Brain microvascular endothelial cell (primary cell): ENCODE measurements around the gene OR7C1.
"Not testable (repeated sequence)": the region's sequence is repeated elsewhere in the genome, so short reads cannot be mapped to it uniquely, and the experiment has no call there.

Source experiments
- DNase-seq: peaks from one replicate; pipeline ENCODE4 v3.0.0-alpha.2; 2020
- H3K27ac ChIP-seq: fragments of 250-450 bp; sonication (Bioruptor Pico); 2 replicates; pipeline ENCODE4 v1.5.1; 2020; ENCODE audit warnings: mild to moderate bottlenecking, moderate library complexity
- H3K27me3 ChIP-seq: fragments of 250-450 bp; sonication (Bioruptor Pico); replicated peaks from 2 replicates; pipeline ENCODE4 v1.5.1; 2020; ENCODE audit warnings: mild to moderate bottlenecking
- H3K36me3 ChIP-seq: fragments of 250-450 bp; sonication (Bioruptor Pico); replicated peaks from 2 replicates; pipeline ENCODE4 v1.5.1; 2020; ENCODE audit warnings: mild to moderate bottlenecking
- H3K4me3 ChIP-seq: 2 replicates; pipeline ENCODE4 v1.5.1; 2011; ENCODE audit warnings: low read depth, mild to moderate bottlenecking, control low read depth, low read length, moderate library complexity
- in situ Hi-C: cut with HindIII; loops from 2 replicates; pipeline ENCODE4 v1.10.0; 2017; ENCODE audit warnings: low sequenced_read_pairs, low pct_ligation_motif_present
- TF ChIP-seq, protein P1 (sequence below): IDR thresholded peaks from 2 replicates; pipeline ENCODE4 v1.5.1; 2011; ENCODE audit warnings: low read depth, mild to moderate bottlenecking, moderate library complexity, low read length, control low read depth, inconsistent platforms; ENCODE audit errors: missing control alignments

The OR7C1 gene

DNA sequence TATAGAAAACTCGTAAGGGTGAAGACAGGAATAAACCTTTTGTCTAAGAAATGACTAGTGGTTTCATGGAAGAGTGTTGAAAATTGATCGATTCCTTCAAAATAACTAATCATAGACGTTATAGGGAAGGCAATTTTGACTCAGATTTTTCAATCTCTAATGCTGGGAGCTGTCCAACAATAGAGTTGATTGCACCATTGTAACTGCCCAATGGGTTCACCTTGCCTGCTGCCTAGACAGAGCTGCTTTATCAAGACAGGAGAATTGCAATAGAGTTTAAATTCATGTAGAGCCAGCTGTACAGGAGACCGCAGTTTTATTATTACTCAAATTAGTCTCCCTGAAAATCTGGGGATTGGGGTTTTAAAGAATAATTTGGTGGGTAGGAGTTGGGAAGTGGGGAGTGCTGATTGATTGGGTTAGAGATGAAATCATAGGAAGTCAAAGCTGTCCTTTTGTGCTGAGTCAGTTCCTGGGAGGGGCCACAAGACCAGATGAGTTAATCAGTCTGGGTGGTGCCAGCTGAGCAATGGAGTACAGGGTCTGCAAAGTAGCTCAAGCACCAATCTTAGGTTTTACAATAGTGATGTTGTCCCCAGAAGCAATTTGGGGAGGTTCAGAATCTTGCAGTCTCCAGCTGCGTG, 39.8 kb downstream of the OR7C1 start:
- Histone ChIP-seq H3K4me3 (no peak overlapping the region), H3K27me3 (no peaks in the 10 kb centered on the region), H3K27ac (no peak overlapping the region), H3K36me3 (no peaks in the 10 kb centered on the region)
- DNase-seq: no peak
- in situ Hi-C loops: no loop called here
- TF ChIP-seq, protein P1, sequence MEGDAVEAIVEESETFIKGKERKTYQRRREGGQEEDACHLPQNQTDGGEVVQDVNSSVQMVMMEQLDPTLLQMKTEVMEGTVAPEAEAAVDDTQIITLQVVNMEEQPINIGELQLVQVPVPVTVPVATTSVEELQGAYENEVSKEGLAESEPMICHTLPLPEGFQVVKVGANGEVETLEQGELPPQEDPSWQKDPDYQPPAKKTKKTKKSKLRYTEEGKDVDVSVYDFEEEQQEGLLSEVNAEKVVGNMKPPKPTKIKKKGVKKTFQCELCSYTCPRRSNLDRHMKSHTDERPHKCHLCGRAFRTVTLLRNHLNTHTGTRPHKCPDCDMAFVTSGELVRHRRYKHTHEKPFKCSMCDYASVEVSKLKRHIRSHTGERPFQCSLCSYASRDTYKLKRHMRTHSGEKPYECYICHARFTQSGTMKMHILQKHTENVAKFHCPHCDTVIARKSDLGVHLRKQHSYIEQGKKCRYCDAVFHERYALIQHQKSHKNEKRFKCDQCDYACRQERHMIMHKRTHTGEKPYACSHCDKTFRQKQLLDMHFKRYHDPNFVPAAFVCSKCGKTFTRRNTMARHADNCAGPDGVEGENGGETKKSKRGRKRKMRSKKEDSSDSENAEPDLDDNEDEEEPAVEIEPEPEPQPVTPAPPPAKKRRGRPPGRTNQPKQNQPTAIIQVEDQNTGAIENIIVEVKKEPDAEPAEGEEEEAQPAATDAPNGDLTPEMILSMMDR: no peak

DNA sequence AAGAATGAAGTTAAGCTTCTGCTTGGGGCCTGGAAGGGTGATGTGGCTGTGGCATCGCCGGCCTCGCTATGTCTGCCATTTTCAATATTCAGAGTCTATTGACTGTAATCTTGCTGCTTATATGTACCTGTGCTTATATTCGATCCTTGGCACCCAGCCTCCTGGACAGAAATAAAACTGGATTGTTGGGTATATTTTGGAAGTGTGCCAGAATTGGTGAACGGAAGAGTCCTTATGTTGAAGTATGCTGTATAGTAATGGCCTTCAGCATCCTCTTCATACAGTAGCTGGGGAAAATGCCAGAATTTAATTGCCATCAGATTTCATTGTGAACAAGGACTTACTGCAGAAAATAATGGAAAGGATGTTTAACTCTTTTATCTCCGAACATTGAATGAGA, 42.7 kb downstream of the OR7C1 start:
- H3K27me3 ChIP-seq, DNase-seq, in situ Hi-C loops, H3K4me3 ChIP-seq, H3K36me3 ChIP-seq, H3K27ac ChIP-seq: not testable (repeated sequence)

DNA sequence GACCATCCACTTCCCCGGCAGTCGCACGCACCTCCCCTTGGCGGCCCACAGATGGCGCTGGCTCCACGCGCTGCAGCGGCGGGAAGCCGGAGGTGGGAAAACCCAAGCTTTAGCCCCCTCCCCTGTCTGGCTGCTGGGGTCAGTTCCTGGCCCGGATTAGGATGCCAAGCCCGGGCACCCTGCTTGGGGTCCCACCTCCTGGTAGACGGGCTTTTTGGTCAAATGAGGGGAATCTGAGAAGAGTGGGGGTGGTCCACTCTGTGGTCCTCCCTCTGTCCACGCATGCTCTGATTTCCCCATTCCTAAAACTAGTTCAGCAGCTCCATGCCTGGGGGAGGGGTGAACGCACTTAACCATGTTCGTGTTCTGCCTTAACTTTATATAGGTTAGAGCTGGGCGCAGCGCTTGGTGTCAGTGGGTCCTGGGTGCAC, 48.5 kb downstream of the OR7C1 start:
- Histone ChIP-seq H3K4me3 (no peak overlapping the region), H3K36me3 (no peaks in the 10 kb centered on the region), H3K27me3 (no peaks in the 10 kb centered on the region), H3K27ac (no peak overlapping the region)
- no peak for DNase-seq
- in situ Hi-C loops: no loop called here
- TF ChIP-seq, protein P1: peak; percentile 77

DNA sequence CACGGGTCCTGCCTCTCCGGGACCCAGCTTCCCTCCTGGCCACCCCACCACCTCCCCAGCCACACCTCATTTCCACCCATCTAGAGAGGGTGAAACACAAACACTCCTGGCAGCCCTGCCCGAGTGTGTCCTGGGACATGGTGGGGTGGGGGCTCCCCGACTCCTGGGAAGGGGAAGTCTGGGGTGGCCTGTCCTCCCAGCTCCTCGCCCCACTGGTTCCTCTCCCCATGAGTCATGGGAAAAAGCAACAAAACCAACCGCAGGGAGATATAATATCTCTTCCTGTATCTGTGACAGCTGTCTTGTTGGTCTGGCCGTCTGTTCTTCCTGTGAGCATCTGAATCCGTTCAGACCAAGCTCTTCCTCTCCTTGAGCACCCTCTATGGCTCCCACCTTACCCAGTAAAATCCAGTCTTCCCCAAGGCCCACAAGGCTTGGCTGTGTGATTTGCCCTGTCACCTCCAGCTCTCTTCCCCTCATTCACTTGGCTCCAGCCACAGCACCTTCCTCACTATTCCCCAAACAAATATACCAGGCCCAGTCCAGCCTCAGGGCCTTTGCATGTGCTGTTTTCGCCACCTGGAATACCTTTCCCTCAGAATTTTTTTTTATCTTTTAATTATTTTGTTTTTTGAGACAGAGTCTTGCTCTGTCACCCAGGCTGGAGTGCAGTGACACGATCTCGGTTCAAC, 49.7 kb downstream of the OR7C1 start:
- H3K4me3 ChIP-seq, H3K36me3 ChIP-seq, H3K27me3 ChIP-seq, in situ Hi-C loops: not testable (repeated sequence)
- DNase-seq: peak; percentile 78
- H3K27ac ChIP-seq: peak overlapping the region; percentile 79

DNA sequence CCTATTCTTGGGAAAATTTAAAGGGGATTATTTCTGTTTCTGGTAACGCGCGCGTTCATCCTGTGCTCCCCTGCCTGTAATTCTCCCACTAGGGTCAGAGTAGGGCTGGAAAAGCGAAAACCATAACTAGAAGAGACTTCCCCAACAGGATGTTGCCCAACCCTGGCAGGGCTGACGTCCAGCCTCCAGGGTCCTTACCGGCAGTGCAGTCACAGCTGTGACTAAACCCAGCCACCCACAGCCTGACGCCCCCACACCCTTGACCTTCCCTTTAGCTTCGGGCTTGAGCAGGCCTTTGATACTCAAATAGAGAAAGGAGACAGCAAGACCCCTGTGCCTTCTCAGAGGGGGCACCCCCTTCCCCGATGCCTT, 50.3 kb downstream of the OR7C1 start:
- H3K27me3 ChIP-seq, H3K4me3 ChIP-seq, in situ Hi-C loops, H3K36me3 ChIP-seq: not testable (repeated sequence)
- peak overlapping the region; percentile 79 for H3K27ac ChIP-seq
- DNase-seq: peak; percentile 68

DNA sequence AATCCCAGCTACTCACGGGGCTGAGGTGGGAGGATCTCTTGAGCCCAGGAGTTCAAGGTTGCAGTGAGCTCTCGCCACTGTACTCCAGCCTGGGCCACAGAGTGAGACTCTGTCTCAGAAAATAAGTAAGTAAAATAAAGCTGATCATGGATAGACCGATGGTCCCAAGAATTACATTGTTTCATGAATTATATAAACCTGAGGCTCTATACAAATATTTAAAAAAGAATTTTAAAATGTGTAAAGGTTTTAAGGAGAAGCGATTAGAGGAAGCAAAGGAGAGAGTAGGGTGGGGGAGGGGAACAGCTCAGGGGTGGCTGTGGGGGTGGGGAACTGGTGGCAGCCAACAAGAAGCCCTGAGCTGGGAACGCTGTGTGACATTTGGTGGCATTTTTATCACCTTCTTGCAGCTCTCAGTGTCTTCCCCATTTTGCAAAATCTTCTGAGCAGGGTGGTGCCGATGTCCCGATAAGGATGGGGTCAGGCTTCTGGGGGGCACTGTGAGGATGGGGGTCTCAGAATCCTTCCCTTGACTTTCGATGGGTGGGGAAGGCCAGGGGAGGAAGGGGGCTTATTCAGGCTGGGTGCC, 51.5 kb downstream of the OR7C1 start:
- H3K27ac ChIP-seq, DNase-seq, H3K36me3 ChIP-seq, in situ Hi-C loops, H3K4me3 ChIP-seq, H3K27me3 ChIP-seq: not testable (repeated sequence)

DNA sequence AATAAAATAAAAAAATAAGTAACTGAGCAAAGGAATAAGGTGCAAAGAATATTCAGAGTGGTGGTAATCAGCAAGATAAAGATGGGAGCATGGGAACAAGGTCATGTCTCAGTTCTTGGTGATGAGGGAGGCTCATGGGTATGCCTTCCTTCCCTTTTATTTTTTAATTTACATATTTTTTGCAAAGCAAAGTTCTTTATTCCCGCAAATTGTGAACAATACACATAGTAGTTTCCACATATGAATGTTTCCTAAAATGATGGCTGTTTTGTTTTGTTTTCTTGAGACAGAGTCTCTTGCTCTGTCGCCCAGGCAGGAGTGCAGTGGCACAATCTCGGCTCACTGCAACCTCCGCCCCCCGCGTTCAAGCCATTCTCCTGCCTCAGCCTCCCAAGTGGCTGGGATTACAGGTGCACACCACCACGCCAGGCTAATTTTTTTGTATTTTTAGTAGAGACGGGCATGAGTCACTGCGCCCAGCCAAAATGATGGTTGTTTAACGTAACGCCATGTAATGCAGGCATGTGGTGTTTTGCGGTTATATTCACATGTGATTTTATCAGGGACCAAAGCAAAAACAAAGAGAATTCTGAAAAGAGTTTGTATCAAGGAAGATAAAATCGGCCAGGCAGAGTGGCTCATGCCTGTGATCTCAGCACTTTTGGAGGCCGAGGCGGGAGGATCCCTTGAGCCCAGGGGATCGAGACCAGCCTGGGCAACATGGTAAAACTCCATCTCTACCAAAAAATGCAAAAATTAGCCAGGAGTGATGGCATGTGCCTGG, 52.2 kb downstream of the OR7C1 start:
- in situ Hi-C loops: no loop called here
- H3K27me3 ChIP-seq: no peaks in the 10 kb centered on the region
- H3K27ac ChIP-seq: no peak overlapping the region
- no peak overlapping the region for H3K4me3 ChIP-seq
- TF ChIP-seq, protein P1: no peak
- no peak for DNase-seq
- no peaks in the 10 kb centered on the region for H3K36me3 ChIP-seq

DNA sequence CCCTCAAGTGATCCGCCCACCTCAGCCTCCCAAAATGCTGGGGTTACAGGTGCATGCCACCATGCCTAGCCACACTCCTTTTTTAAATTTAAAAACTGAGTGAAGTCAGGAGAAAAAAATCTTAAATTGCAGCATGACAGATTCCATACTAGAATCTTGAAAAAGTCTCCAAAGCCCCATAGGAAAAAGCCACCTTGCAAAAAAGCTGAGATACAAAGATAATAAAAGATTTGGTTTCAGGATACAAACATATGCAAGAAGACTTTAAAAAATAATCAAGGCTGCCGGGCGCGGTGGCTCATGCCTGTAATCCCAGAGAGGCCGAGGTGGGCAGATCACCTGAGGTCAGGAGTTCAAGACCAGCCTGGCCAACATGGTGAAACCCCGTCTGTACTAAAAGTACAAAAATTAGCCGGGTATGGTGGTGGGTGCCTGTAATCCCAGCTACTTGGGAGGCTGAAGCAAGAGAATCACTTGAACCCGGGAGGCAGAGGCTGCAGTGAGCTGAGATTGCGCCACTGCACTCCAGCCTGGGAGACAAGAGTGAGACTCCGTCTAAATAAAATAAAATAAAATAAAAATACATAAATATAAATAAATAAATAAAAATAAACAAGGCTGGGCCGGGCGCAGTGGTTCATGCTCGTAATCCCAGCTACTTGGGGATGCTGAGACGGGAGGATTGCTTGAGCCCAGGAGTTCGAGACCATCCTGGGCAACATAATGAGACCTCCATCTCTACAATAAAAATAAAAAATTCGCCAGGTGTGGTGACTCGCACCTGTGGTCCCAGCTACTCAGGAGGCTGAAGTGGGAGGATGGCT, 53.1 kb downstream of the OR7C1 start:
- H3K27ac ChIP-seq, H3K4me3 ChIP-seq, DNase-seq, H3K27me3 ChIP-seq, H3K36me3 ChIP-seq, in situ Hi-C loops: not testable (repeated sequence)

DNA sequence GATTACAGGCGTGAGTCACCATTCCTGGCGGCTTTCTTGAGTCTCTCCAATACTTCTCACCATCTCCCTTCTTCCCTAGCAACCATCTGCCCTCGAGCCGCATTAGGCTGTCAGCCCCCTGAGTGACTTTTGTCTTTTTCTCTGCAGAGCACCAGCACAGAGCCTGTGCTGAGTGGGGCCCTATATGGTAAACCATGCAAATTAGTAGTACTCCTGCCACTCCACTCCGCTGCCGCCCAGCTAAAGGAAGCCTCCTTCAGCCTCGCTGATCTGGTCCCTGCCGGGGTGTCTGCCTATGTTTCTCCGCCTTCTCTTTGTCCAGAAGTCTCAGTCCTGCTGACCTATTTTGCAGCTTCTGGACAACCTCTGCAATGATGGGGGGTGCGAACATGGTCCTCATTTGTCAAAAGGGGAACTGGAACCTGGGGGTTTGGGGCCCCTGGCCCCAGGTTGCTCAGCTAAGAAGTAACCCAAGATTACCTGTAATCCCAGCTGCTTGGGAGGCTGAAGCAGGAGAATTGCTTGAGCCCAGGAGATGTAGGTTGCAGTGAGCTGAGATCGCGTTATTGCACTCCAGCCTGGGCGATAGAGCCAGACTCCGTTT, 54.3 kb downstream of the OR7C1 start:
- DNase-seq, H3K4me3 ChIP-seq, in situ Hi-C loops, H3K36me3 ChIP-seq, H3K27ac ChIP-seq, H3K27me3 ChIP-seq: not testable (repeated sequence)
